Heart left ventricle (tissue), 16 donors: ENCODE results near the gene SPPL3. TPM values are rescaled to one million over a fixed set of nuclear protein-coding genes. Genes with fewer than 3 reads are reported as not detected.

ENCODE experiments used
- ATAC-seq, 4 donors: fragments of 200-7000 bp; cut with Tn5 transposase; one replicate each; pipeline ENCODE4 v1.9.1; 2020 to 2022; ENCODE audit warnings: moderate library complexity in 4 of 4, mild to moderate bottlenecking in 3 of 4, moderate number of reproducible peaks in 1 of 4
- DNase-seq, 5 donors: peaks; one replicate each; pipeline ENCODE4 v3.0.0-alpha.2; 2020
- H3K27ac ChIP-seq, 12 donors: fragments of 200-600 bp; sonication (generic) in 4 of 12; one replicate each; pipeline versions ENCODE4 v1.5.0 to v1.8.0; 2016 to 2022; ENCODE audit warnings: mild to moderate bottlenecking in 2 of 12
- H3K27me3 ChIP-seq, 9 donors: fragments of 200-600 bp; sonication (generic) in 2 of 9; one replicate each; pipeline versions ENCODE4 v1.5.1 to v1.8.0; 2016 to 2022; ENCODE audit warnings: mild to moderate bottlenecking in 3 of 9
- H3K36me3 ChIP-seq, 9 donors: fragments of 200-600 bp; sonication (generic) in 2 of 9; one replicate each; pipeline versions ENCODE4 v1.5.0 to v1.8.0; 2018 to 2022; ENCODE audit warnings: mild to moderate bottlenecking in 2 of 9
- H3K4me1 ChIP-seq, 12 donors: fragments of 200-600 bp; sonication (generic) in 4 of 12; one replicate each; pipeline versions ENCODE4 v1.5.0 to v1.8.0; 2016 to 2022; ENCODE audit warnings: mild to moderate bottlenecking in 3 of 12
- H3K4me3 ChIP-seq, 12 donors: fragments of 200-600 bp; sonication (generic) in 4 of 12; one replicate each; pipeline versions ENCODE4 v1.5.0 to v1.8.0; 2017 to 2022; ENCODE audit warnings: mild to moderate bottlenecking in 9 of 12, moderate library complexity in 4 of 12
- H3K9me3 ChIP-seq, 12 donors: fragments of 200-600 bp; sonication (generic) in 4 of 12; one replicate each; pipeline versions ENCODE4 v1.5.0 to v1.8.0; 2016 to 2022; ENCODE audit warnings: mild to moderate bottlenecking in 1 of 12
- CTCF ChIP-seq, 12 donors: fragments of 200-600 bp; sonication (generic) in 4 of 12; IDR thresholded peaks; one replicate each; pipeline versions ENCODE4 v1.5.0 to v1.8.0; 2018 to 2022; ENCODE audit warnings: antibody characterized with exemption in 12 of 12, mild to moderate bottlenecking in 5 of 12
- POLR2A ChIP-seq, 2 donors: fragments of 450-650 bp; IDR thresholded peaks; one replicate each; pipeline ENCODE4 v1.6.1; 2017; ENCODE audit warnings: antibody characterized with exemption in 2 of 2, mild to moderate bottlenecking in 2 of 2, moderate library complexity in 2 of 2
- WGBS, 4 donors: extraction: QIAGEN DNeasy Blood & Tissue Kit in 2 of 4; methylation state at CpG; one replicate each; pipeline versions ENCODE4 v1.1.5 to v1.1.7; 2013 to 2018; 5-methylcytosine and 5-hydroxymethylcytosine counted together
- intact Hi-C, 10 donors: fragments of 100-400 bp; cut with DNase I; formaldehyde crosslinking; loops; one replicate each; pipeline versions ENCODE4 v1.11.1 to v1.14.2; 2022
- polyA plus RNA-seq, 2 donors: library from polyadenylated mRNA; stranded (reverse); fragments of 200-250 nt; gene quantifications; one replicate each; pipeline ENCODE4 v1.2.3, GENCODE V29; 2013
- total RNA-seq, 9 donors: library from RNA; depleted of rRNA in 2 of 9; stranded (reverse); fragments of >200 nt in 2 of 9; fragmentation: NEBNext Ultra II Directional in 3 of 9; extraction: Animal tissue kit (Norgen Biotek cat#: 25700) in 3 of 9; gene quantifications; one replicate each; pipeline versions ENCODE4 v1.1.0 to v1.2.4, GENCODE V29; 2016 to 2023
- donor health status: ischemic (EF 13 %, LVEDD 7.1; RV severe dilation, severe dysfunction).
- donor health status: healthy with polysubstance abuse.
- donor health status: DM: no; HTN: yes; CAD: no.
- donor health status: DM: no; HTN: no; CAD: no.
- donor health status: ischemic (EF 25% LVEDD 6.9; RV normal size, moderate dysfunction).
- donor health status: ischemic (EF 25% LVEDD 5.7; RV mildly dilated, moderate dysfunction).
- donor health status: healthy.
- donor health status: DM: yes; HTN: yes; CAD: no.
- donor health status: ischemic (EF 35%, LVEDD 5.7; RV mildly dilated, moderate dysfunction).
- donor health status: nonischemic (EF 11% LVEDD 7.7; RV severe dilation, severe dysfunction).
- donor health status: DM: yes; HTN: yes; CAD: no.
- donor health status: PGD.
- donor health status: ischemic (EF 29% LVEDD 5.4; RV normal size, mild dysfunction).
- donor health status: nonischemic (EF 23%, LVEDD 6.1; RV moderate dilation, normal function).

The SPPL3 gene
- total and polyA plus RNA-seq, 11 donors = 8.2 to 48.2 (median 26.5) TPM

- Histone ChIP-seq H3K36me3 (no peaks in the 10 kb centered on the region), H3K4me1 (peaks cover 0 to 7% (median 0%) of the 10 kb centered on the region in 12 donors), H3K9me3 (no peaks in the 10 kb centered on the region), H3K27me3 (no peaks in the 10 kb centered on the region), H3K27ac (no peak overlapping the region), H3K4me3 (no peak overlapping the region)
- intact Hi-C loops = no loop called here
- WGBS, 4 donors = 91 to 96% (median 92%) methylated on average over 5 of the region's 5 CpGs
- ATAC-seq = no peak
- TF ChIP-seq CTCF (IDR thresholded peaks at IDR 0.05) = no peak
- TF ChIP-seq POLR2A (IDR thresholded peaks at IDR 0.05) = no peak
- DNase-seq = no peak
Observed at GRCh38 chr12:120930032-120930431, 25.9 kb upstream of the SPPL3 start.

GRCh38 chr12:120928864-120929652 is 24.9 kb upstream of the SPPL3 start:
- Histone ChIP-seq H3K27ac (no peak overlapping the region), H3K9me3 (no peaks in the 10 kb centered on the region), H3K27me3 (no peaks in the 10 kb centered on the region), H3K4me3 (no peak overlapping the region), H3K36me3 (no peaks in the 10 kb centered on the region), H3K4me1 (peaks cover 0 to 3% (median 0%) of the 10 kb centered on the region in 12 donors)
- no peak for ATAC-seq
- 66 to 78% (median 69%) methylated on average over 10 to 13 of the region's 13 CpGs for WGBS, 4 donors
- TF ChIP-seq POLR2A (IDR thresholded peaks at IDR 0.05) (no peak), CTCF (IDR thresholded peaks at IDR 0.05) (no peak)
- intact Hi-C loops = no loop called here
- DNase-seq = peak in 1 of 5 donors; percentile 20

GRCh38 chr12:120925740-120926563 is 21.8 kb upstream of the SPPL3 start:
- no peaks in the 10 kb centered on the region for H3K4me1 ChIP-seq
- no peaks in the 10 kb centered on the region for H3K27me3 ChIP-seq
- WGBS, 4 donors = 65 to 79% (median 68%) methylated on average over 15 of the region's 15 CpGs
- ATAC-seq = no peak
- no peak overlapping the region for H3K27ac ChIP-seq
- H3K36me3 ChIP-seq = no peaks in the 10 kb centered on the region
- no peak overlapping the region for H3K4me3 ChIP-seq
- intact Hi-C loops = no loop called here
- TF ChIP-seq CTCF (IDR thresholded peaks at IDR 0.05) = no peak
- TF ChIP-seq POLR2A (IDR thresholded peaks at IDR 0.05) = no peak
- H3K9me3 ChIP-seq = no peaks in the 10 kb centered on the region
- DNase-seq = peak in 1 of 5 donors; percentile 35

- Histone ChIP-seq H3K4me1 (no peaks in the 10 kb centered on the region), H3K4me3 (no peak overlapping the region), H3K36me3 (no peaks in the 10 kb centered on the region), H3K27ac (no peak overlapping the region), H3K9me3 (peaks cover 0 to 23% (median 15%) of the 10 kb centered on the region in 12 donors), H3K27me3 (no peaks in the 10 kb centered on the region)
- DNase-seq (no peak), ATAC-seq (no peak)
- 51 to 68% (median 55%) methylated on average over 3 of the region's 3 CpGs for WGBS, 4 donors
- TF ChIP-seq CTCF (IDR thresholded peaks at IDR 0.05) = no peak
- no peak for TF ChIP-seq POLR2A (IDR thresholded peaks at IDR 0.05)
- intact Hi-C loops = no loop called here
Observed at GRCh38 chr12:120922279-120922678, 18.1 kb upstream of the SPPL3 start.
